IPS-15b (cell line): Measurements from ENCODE around the gene RFPL2.

Experiments used
- H3K27me3 ChIP-seq: one replicate; pipeline ENCODE4 v1.6.1; 2013; ENCODE audit warnings: low read length; ENCODE audit not compliant: control insufficient read depth, insufficient read depth
- H3K36me3 ChIP-seq: one replicate; pipeline ENCODE4 v1.6.1; 2013; ENCODE audit warnings: low read length; ENCODE audit not compliant: control insufficient read depth, insufficient read depth
- H3K4me1 ChIP-seq: one replicate; pipeline ENCODE4 v1.6.1; 2013; ENCODE audit warnings: mild to moderate bottlenecking, low read length; ENCODE audit not compliant: control insufficient read depth, insufficient read depth
- H3K4me3 ChIP-seq: one replicate; pipeline ENCODE4 v1.5.1; 2013; ENCODE audit warnings: low read depth, low read length
- H3K9ac ChIP-seq: one replicate; pipeline ENCODE4 v1.6.1; 2013; ENCODE audit warnings: low read depth, mild to moderate bottlenecking, low read length
- H3K9me3 ChIP-seq: one replicate; pipeline ENCODE4 v1.6.1; 2013; ENCODE audit warnings: mild to moderate bottlenecking, low read length; ENCODE audit not compliant: control insufficient read depth, insufficient read depth

RFPL2 gene

GRCh38 chr22:32204856-32205722, at the start of gene RFPL2:
TSS of gene RFPL2 (minus strand) at chr22:32205073. CDS start at chr22:32202451, 2,622 bp downstream.
- Histone ChIP-seq H3K36me3 (no peaks in the 10 kb centered on the region), H3K4me1 (no peaks in the 10 kb centered on the region), H3K4me3 (peak within 1 kb of the TSS; percentile 47), H3K9me3 (no peaks in the 10 kb centered on the region), H3K9ac (no peak within 1 kb of the TSS), H3K27me3 (peaks cover 40% of the 10 kb centered on the region)

GRCh38 chr22:32249231-32249630, 44.4 kb upstream of the RFPL2 start:
- H3K9ac ChIP-seq, result no peak overlapping the region
- no peaks in the 10 kb centered on the region for H3K9me3 ChIP-seq
- no peaks in the 10 kb centered on the region for H3K36me3 ChIP-seq
- H3K4me1 ChIP-seq, result no peaks in the 10 kb centered on the region
- no peak overlapping the region for H3K4me3 ChIP-seq
- H3K27me3 ChIP-seq, result no peaks in the 10 kb centered on the region

- Histone ChIP-seq H3K4me3 (no peak overlapping the region), H3K9ac (no peak overlapping the region), H3K4me1 (no peaks in the 10 kb centered on the region), H3K27me3 (no peaks in the 10 kb centered on the region), H3K36me3 (no peaks in the 10 kb centered on the region), H3K9me3 (no peaks in the 10 kb centered on the region)
These were observed 43.4 kb upstream of the RFPL2 start for GRCh38 chr22:32248276-32248675.

GRCh38 chr22:32246166-32246565, 41.3 kb upstream of the RFPL2 start:
- Histone ChIP-seq H3K9ac (no peak overlapping the region), H3K9me3 (no peaks in the 10 kb centered on the region), H3K4me3 (no peak overlapping the region), H3K4me1 (no peaks in the 10 kb centered on the region), H3K27me3 (no peaks in the 10 kb centered on the region), H3K36me3 (no peaks in the 10 kb centered on the region)

- no peaks in the 10 kb centered on the region for H3K9me3 ChIP-seq
- H3K36me3 ChIP-seq, result no peaks in the 10 kb centered on the region
- no peak overlapping the region for H3K4me3 ChIP-seq
- H3K9ac ChIP-seq, result no peak overlapping the region
- H3K27me3 ChIP-seq, result no peaks in the 10 kb centered on the region
- no peaks in the 10 kb centered on the region for H3K4me1 ChIP-seq
These were observed 40.2 kb upstream of the RFPL2 start for GRCh38 chr22:32245042-32245441.

- Histone ChIP-seq H3K4me1 (no peaks in the 10 kb centered on the region), H3K9ac (no peak overlapping the region), H3K36me3 (no peaks in the 10 kb centered on the region), H3K27me3 (no peaks in the 10 kb centered on the region), H3K9me3 (no peaks in the 10 kb centered on the region), H3K4me3 (no peak overlapping the region)
These were observed 39.7 kb upstream of the RFPL2 start for GRCh38 chr22:32244547-32244946.

GRCh38 chr22:32240461-32240860, 35.6 kb upstream of the RFPL2 start:
- Histone ChIP-seq H3K4me1 (no peaks in the 10 kb centered on the region), H3K4me3 (no peak overlapping the region), H3K9me3 (no peaks in the 10 kb centered on the region), H3K27me3 (no peaks in the 10 kb centered on the region), H3K36me3 (no peaks in the 10 kb centered on the region), H3K9ac (no peak overlapping the region)

- Histone ChIP-seq H3K9me3 (no peaks in the 10 kb centered on the region), H3K4me1 (no peaks in the 10 kb centered on the region), H3K36me3 (no peaks in the 10 kb centered on the region), H3K4me3 (no peak overlapping the region), H3K27me3 (no peaks in the 10 kb centered on the region), H3K9ac (no peak overlapping the region)
These were observed 33.0 kb upstream of the RFPL2 start for GRCh38 chr22:32237906-32238305.

GRCh38 chr22:32236970-32237369, 32.1 kb upstream of the RFPL2 start:
- Histone ChIP-seq H3K27me3 (no peaks in the 10 kb centered on the region), H3K36me3 (no peaks in the 10 kb centered on the region)

GRCh38 chr22:32233091-32233490, 28.2 kb upstream of the RFPL2 start:
- Histone ChIP-seq H3K27me3 (no peaks in the 10 kb centered on the region), H3K9ac (no peak overlapping the region), H3K4me1 (no peaks in the 10 kb centered on the region), H3K9me3 (no peaks in the 10 kb centered on the region), H3K36me3 (no peaks in the 10 kb centered on the region), H3K4me3 (no peak overlapping the region)

More at GRCh38 chr22:32236970-32237369, 32.1 kb upstream of the RFPL2 start:
- Histone ChIP-seq H3K4me3 (no peak overlapping the region), H3K9me3 (no peaks in the 10 kb centered on the region), H3K9ac (no peak overlapping the region), H3K4me1 (no peaks in the 10 kb centered on the region)

- Histone ChIP-seq H3K9me3 (no peaks in the 10 kb centered on the region), H3K27me3 (no peaks in the 10 kb centered on the region), H3K4me1 (no peaks in the 10 kb centered on the region), H3K4me3 (no peak overlapping the region), H3K36me3 (no peaks in the 10 kb centered on the region), H3K9ac (no peak overlapping the region)
These were observed 27.4 kb upstream of the RFPL2 start for GRCh38 chr22:32232191-32232830.
